ENCODE measurements around the gene SSH3. TPM values are rescaled to one million over a fixed set of nuclear protein-coding genes. Genes with fewer than 3 reads are reported as not detected.

The SSH3 gene
- total RNA-seq, 1 donor from 2014 or later, result 55.4 TPM

GRCh38 chr11:67309661-67310061 lies 6.3 kb downstream of the SSH3 start:
- TF ChIP-seq, protein P1, sequence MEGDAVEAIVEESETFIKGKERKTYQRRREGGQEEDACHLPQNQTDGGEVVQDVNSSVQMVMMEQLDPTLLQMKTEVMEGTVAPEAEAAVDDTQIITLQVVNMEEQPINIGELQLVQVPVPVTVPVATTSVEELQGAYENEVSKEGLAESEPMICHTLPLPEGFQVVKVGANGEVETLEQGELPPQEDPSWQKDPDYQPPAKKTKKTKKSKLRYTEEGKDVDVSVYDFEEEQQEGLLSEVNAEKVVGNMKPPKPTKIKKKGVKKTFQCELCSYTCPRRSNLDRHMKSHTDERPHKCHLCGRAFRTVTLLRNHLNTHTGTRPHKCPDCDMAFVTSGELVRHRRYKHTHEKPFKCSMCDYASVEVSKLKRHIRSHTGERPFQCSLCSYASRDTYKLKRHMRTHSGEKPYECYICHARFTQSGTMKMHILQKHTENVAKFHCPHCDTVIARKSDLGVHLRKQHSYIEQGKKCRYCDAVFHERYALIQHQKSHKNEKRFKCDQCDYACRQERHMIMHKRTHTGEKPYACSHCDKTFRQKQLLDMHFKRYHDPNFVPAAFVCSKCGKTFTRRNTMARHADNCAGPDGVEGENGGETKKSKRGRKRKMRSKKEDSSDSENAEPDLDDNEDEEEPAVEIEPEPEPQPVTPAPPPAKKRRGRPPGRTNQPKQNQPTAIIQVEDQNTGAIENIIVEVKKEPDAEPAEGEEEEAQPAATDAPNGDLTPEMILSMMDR (IDR thresholded peaks at IDR 0.05; ENCODE audit: unreplicated experiment), result no peak
- no peak for DNase-seq (ENCODE audit: low spot score in 2 of 2, unreplicated experiment in 2 of 2)
- peaks cover 5% of the 10 kb centered on the region for H3K36me3 Mint-ChIP-seq
- H3K27ac Mint-ChIP-seq, result no peak overlapping the region
- H3K4me3 Mint-ChIP-seq, result no peak overlapping the region
- peaks cover 9% of the 10 kb centered on the region for H3K4me1 Mint-ChIP-seq
- H3K27me3 Mint-ChIP-seq (ENCODE audit: low read depth), result no peaks in the 10 kb centered on the region
- no peaks in the 10 kb centered on the region for H3K9me3 Mint-ChIP-seq

DNA sequence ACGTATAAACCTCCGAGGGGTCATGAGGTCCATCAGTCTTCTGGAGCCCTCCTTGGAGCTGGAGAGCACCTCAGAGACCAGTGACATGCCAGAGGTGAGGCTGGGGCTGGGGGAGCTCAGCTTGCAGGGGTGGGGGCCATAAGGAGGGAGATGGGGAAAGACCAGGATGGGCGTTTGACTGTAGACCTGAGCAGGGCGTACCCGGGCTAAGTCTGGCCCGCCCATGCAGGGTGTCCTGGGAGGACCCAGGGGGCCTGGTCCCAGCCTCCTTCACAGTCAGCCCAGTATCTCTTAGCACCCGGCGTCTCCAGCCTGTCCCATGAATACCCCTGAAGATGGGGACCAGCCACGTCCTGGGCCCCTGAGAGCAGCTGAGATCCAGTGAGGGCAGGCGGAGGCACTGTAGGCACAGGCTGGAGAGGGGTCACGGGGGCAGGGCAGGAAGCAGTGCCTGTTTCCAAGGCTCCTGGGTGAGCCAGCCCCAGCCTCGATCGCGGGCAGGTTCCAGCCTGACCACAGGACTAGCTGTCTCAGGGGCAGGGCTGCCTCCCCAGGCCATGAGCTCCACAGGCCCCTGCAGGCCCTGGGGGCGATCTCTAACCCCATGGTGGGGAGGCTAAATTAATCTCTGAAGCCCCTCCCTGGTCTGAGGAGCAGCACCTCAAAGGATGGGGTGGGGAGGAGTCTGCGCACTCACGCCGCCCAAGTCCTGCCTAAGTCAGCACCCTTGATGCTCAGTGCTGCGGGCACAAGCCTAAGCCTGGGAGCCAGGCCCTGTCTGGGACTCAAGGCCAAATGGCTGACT lies 7.1 kb downstream of the SSH3 start:
- no peak for DNase-seq (ENCODE audit: low spot score in 2 of 2, unreplicated experiment in 2 of 2)
- no peak overlapping the region for H3K27ac Mint-ChIP-seq

DNA sequence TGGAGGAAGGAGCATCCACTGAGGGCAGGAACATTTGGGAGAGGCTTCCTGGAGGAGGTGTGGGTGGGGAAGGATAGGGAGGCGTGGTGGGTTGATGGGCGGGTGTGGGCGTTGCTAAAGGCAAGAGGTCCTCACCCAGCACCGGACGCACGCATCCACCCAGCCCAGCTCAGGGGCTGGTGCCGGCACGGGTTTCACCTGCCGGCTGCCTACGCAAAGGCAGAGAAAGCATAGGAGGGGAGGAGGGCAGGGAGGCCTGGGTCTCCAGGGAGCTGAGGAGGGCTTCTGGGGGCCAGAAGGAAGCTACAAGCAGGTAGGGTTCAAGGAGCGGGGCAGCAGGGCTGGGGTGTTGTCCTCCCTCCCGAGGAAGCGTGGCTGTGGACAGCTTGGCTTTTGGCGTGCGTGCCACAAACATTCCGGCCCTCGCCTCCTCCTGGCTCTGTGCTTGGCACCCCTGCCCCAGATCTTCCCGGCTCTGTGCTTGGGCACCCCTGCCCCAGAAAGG lies 7.8 kb downstream of the SSH3 start:
- Mint-ChIP-seq H3K27ac (no peak overlapping the region), H3K4me1 (peaks cover 6% of the 10 kb centered on the region), H3K36me3 (peaks cover 1% of the 10 kb centered on the region), H3K4me3 (no peak overlapping the region), H3K27me3 (ENCODE audit: low read depth) (no peaks in the 10 kb centered on the region), H3K9me3 (no peaks in the 10 kb centered on the region)
- TF ChIP-seq, protein P1 (IDR thresholded peaks at IDR 0.05; ENCODE audit: unreplicated experiment), result no peak
- no peak for DNase-seq (ENCODE audit: low spot score in 2 of 2, unreplicated experiment in 2 of 2)

More for the DNA sequence above, 7.1 kb downstream of the SSH3 start:
- no peaks in the 10 kb centered on the region for H3K27me3 Mint-ChIP-seq (ENCODE audit: low read depth)
- TF ChIP-seq, protein P1 (IDR thresholded peaks at IDR 0.05; ENCODE audit: unreplicated experiment), result no peak
- H3K36me3 Mint-ChIP-seq, result peaks cover 5% of the 10 kb centered on the region
- no peaks in the 10 kb centered on the region for H3K9me3 Mint-ChIP-seq
- H3K4me1 Mint-ChIP-seq, result peaks cover 6% of the 10 kb centered on the region
- no peak overlapping the region for H3K4me3 Mint-ChIP-seq

DNA sequence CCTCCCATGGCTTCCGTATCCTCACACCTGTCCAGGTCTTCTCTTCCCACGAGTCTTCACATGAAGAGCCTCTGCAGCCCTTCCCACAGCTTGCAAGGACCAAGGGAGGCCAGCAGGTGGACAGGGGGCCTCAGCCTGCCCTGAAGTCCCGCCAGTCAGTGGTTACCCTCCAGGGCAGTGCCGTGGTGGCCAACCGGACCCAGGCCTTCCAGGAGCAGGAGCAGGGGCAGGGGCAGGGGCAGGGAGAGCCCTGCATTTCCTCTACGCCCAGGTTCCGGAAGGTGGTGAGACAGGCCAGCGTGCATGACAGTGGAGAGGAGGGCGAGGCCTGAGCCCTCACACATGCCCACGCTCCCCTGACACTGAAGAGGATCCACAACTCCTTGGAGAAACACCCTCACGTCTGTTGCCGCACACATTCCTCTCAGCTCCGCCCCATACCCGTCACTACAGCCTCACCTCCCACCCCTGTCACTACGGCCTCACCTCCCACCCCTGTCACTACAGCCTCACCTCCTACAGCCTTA lies 8.3 kb downstream of the SSH3 start:
- Mint-ChIP-seq H3K27me3 (ENCODE audit: low read depth) (no peaks in the 10 kb centered on the region), H3K4me1 (peaks cover 6% of the 10 kb centered on the region), H3K4me3 (no peak overlapping the region), H3K36me3 (peaks cover 1% of the 10 kb centered on the region), H3K27ac (no peak overlapping the region), H3K9me3 (no peaks in the 10 kb centered on the region)
- TF ChIP-seq, protein P1 (IDR thresholded peaks at IDR 0.05; ENCODE audit: unreplicated experiment), result no peak
- no peak for DNase-seq (ENCODE audit: low spot score in 2 of 2, unreplicated experiment in 2 of 2)

- H3K27ac Mint-ChIP-seq, result peak overlapping the region; percentile 66
- TF ChIP-seq, protein P1 (IDR thresholded peaks at IDR 0.05; ENCODE audit: unreplicated experiment), result no peak
- no peak for DNase-seq (ENCODE audit: low spot score in 2 of 2, unreplicated experiment in 2 of 2)
- H3K4me3 Mint-ChIP-seq, result no peak overlapping the region
- no peaks in the 10 kb centered on the region for H3K27me3 Mint-ChIP-seq (ENCODE audit: low read depth)
- peaks cover 8% of the 10 kb centered on the region for H3K4me1 Mint-ChIP-seq
- peaks cover 1% of the 10 kb centered on the region for H3K36me3 Mint-ChIP-seq
- H3K9me3 Mint-ChIP-seq, result no peaks in the 10 kb centered on the region
Observed at GRCh38 chr11:67312187-67313021, 9.1 kb downstream of the SSH3 start.

All from mesothelial cell of epicardium (in vitro differentiated cells).